Measurements from ENCODE around the gene SMAD3.

Gene SMAD3

DNA sequence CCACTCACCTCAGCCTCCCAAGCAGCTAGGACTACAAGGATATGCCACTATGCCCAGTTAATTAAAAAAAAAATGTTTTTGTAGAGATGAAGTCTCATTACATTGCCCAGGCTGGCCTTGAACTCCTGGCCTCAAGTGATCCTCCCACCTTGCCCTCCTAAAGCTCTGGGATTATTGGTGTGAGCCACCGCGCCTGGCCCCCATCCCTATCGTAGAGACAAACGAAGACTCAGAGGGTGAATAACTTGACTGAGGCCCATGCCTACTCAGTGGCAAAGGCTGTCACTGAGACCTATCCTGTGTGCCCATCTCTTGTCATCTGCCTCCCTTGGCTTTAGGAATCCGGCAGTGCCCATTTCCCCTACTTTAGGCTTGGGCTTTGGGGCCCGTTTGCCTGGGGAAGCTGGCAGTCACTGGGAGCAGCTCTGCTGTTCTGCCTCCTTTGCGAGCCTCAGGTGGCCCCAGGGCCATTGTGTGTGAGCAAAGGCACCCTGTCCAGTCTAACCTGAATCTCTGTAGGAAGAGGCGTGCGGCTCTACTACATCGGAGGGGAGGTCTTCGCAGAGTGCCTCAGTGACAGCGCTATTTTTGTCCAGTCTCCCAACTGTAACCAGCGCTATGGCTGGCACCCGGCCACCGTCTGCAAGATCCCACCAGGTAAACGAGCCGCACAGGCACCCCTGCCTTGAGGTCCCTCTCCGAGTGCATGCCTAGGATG, 119.0 kb downstream of the SMAD3 start:
- DNase-seq (ENCODE audit: low spot score) = no peak

DNA sequence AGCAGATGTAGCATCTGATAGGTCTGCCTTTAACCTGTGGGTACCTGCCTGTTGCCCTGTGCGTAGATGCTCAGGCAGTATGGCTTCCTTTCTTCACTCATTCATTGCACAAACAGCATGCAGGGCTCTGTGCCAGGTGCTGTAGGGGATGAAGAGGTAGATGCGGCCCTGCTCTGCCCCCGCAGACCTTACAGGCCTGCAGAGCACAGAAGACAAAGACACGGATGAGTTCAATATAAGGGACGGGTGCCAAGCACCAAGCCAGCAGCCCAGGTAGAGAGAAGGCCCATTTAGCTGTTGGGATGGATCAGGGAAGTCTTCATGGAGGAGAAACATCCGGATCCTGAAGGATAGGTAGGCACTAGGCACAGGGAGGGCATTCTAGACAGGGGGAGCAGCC, 119.6 kb downstream of the SMAD3 start:
- no peak for DNase-seq (ENCODE audit: low spot score)

DNA sequence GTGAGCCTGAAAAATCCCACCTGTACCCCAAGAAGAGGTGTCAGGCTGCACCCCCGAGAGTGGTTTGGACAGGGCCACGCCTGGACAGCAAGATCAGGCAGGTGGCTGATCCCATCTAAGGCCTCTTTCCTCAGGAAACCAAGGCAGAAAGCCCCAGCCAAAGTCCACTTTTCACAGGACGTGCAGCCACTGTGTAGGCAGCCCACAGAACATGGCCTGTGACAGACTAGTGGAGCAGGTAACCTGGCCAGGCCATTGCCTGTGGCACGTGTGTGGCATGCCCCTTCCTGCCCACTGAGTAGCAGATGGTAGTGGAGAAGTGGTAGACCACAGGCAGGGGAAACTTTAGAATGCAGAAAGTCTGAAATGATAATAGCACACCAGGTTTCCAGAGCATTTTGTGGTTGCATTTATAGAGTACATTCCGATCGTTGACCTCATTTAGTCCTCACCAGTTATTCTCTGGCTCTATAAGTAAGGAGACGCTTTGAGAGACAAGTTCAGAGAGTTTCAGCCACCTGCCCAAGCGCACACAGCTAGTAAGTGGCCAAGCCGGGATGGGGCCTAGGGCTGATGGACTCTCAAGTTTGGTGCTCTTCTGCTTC, 120.3 kb downstream of the SMAD3 start:
- no peak for DNase-seq (ENCODE audit: low spot score)

DNA sequence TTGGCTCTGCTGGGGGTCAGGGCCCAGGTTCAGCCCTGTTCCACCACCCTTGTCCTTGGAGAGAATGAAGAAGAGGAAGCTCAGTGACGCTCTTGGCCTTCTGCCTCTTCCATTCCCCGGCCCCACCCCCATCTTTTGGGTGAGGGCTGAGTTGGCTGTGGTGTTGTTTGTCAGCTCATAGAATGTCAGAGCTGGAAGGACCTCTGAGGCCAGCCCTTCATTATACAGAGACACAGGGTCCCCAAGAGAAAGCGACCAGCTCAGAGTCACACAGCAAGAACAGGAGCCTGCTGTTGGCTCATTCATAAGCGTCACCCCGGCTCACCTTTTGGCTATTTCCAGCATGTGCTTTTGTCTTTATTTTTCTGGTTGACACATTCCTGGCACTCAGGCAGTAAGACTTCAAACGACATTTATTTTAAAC, 120.8 kb downstream of the SMAD3 start:
- DNase-seq (ENCODE audit: low spot score) = no peak

DNA sequence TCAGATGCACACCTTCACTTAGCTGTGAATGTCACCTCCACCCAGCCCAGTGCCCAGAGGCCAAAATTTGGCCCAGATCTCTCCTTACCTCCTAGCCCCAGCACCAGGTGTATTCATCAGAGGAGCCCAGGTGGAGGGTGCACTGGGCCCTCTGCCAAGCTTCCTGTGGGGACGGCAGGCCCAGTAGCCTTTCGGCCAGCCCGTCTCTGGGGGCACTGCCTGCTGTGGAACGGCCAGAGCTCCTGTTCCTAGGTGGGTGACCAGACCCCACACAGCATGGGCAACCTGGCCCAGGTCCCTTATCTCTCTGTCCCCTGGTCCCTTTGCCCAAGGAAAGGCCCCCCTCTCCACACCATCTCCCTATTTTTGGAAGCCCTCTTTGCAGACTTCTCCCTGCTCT, 121.3 kb downstream of the SMAD3 start:
- DNase-seq (ENCODE audit: low spot score) = no peak

DNA sequence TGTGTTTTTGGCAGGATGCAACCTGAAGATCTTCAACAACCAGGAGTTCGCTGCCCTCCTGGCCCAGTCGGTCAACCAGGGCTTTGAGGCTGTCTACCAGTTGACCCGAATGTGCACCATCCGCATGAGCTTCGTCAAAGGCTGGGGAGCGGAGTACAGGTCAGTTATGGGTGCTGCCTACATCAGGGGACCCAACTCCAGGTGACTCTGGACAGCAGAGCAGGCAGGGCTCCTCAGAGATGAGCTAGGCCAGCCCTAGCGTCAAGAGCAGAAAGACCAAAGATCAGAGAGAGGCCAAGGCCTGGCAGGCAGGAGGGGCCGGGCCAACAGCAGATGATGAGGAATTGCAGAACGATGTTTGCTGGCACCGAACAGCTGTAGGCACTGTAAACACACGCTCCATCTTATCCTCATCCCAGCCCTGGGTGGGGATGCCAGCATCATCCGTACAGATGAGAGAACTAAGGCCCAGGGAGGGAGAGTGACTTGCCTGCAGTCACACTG, 122.0 kb downstream of the SMAD3 start:
- no peak for DNase-seq (ENCODE audit: low spot score)

DNA sequence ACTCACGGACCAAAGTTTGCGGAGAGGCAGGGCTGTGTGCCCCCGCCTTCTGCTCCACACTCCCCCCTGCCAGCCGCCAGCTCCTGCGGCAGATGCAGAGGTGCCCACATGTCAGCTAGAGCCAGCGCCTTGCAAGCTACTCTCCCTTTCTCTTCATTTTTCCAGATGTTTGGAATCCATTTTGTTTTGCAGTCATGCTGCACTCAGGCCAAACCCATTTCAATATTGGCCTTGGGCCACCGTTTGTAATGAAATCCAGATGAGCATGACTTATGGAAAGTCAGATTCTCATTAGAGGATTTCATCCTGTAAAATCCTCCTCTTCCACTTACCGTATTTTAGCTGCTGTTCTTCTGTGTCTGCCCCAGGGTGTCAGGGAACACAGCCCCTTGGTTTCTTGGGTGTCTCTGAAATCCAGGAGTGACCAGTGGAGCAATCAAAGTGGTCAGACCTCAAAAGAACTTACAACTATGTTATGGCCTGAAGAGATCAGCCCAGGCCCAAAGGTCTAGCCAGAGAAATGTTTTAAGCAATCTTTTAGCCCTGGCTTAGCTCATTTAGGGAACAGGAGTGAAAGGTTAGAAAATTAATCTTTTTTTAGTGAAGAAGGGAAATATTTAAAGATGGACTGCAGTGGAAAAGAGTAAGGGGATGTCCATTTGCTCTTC, 123.3 kb downstream of the SMAD3 start:
- DNase-seq (ENCODE audit: low spot score) = no peak

DNA sequence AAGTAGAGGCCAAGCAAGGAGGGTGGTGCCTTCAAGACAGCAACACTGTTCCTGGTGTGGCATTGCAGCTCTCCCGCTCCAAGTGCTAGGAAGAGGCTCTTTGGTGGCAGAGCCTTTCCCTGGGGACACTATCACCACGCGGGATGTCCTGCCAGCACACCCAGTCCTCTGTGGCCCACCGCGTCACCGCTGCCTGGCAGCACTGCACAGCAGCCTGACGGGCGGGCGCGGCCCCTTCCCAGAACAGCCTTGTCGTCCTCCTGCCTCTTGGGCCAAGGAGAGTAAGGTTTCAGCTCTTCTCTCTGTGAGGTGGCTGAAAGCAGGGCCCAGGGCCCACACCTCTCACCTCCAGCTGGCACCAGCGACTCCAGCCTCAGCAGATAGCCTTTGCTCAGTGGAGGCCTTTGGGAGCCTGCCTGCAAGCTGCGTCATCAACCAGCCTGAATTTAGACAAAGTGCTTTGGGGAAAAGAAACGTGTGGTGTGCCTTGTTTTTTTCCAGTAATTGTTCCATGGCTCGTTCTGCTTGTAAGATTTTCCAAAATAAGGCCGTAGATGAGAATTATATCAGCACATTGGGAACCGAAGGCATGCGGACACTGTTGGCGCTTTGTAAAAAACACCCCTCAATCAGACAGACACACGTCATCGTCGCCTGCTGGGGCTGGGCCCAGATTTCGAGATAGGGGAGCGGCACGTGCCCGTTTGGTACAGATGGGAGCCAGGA, 124.1 kb downstream of the SMAD3 start:
- DNase-seq (ENCODE audit: low spot score) = no peak

DNA sequence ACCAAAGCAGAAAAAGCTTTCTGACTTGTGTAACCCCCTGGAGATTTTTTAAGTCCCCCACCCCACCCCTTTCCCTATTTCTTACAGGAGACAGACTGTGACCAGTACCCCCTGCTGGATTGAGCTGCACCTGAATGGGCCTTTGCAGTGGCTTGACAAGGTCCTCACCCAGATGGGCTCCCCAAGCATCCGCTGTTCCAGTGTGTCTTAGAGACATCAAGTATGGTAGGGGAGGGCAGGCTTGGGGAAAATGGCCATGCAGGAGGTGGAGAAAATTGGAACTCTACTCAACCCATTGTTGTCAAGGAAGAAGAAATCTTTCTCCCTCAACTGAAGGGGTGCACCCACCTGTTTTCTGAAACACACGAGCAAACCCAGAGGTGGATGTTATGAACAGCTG, 124.9 kb downstream of the SMAD3 start:
- no peak for DNase-seq (ENCODE audit: low spot score)

DNA sequence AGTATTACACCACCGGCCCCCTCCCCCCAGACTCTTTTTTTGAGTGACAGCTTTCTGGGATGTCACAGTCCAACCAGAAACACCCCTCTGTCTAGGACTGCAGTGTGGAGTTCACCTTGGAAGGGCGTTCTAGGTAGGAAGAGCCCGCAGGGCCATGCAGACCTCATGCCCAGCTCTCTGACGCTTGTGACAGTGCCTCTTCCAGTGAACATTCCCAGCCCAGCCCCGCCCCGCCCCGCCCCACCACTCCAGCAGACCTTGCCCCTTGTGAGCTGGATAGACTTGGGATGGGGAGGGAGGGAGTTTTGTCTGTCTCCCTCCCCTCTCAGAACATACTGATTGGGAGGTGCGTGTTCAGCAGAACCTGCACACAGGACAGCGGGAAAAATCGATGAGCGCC, 125.4 kb downstream of the SMAD3 start:
- DNase-seq (ENCODE audit: low spot score) = no peak

DNA sequence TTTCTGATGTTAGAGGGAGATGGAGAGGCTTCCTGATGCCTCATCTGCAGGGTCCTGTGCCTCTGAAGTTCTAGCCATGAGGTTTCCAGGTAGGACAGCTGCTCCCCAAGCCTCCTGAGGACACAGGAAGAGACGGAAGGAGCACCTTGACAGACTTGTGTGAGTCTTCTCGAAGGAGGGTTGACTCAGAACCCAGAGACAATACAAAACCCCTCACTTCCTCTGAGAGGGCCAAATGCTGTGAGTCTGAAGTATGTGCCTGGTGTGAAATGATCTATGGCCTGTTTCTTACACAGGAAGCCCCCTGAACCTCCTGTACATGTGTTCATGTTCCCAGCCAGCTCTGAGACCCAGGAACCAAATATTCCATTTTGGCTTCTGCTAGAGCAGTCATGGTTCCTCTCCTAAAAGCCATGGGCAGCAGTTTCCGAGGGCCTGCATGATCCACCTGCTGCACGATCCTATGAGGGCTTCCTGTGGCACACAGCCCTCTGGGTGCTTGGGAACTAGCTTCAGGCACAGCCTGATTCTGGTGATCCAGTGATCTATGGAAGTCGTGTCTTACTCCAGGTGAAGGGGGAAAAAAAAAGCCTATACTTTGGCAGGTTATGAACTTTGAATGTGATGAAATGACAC, 126.9 kb downstream of the SMAD3 start:
- DNase-seq (ENCODE audit: low spot score) = no peak

DNA sequence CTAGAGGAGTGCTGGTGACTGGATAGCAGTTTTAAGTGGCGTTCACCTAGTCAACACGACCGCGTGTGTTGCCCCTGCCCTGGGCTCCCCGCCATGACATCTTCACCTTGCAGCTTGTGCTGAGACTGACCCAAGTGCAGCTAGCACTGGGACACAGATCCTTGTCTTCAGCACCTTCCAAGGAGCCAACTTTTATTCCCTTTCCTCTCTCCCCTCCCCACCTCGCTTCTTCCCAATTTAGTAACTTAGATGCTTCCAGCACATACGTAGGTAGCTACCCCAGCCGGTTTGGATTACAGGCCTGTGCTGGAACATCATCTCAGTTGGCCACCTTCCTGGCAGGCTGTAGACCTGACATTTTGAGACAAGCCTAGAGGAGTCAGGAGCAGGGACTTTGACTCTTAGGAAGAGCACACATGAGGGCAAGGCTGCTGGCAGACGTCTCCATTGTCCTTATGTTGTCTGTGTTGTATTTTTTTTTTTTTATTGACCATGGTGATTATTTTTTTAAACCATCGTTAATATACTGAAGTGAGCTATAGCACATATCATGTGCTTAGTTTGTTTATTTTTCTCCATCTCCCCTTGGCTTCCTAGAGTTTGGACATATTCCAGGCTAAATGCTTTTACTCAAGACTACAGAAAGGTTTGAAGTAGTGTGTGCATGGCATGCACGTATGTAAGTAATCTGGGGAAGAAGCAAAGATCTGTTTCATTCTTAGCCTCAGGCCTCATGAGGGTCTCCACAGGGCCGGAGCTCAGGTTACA, 128.0 kb downstream of the SMAD3 start:
- DNase-seq (ENCODE audit: low spot score) = no peak

DNA sequence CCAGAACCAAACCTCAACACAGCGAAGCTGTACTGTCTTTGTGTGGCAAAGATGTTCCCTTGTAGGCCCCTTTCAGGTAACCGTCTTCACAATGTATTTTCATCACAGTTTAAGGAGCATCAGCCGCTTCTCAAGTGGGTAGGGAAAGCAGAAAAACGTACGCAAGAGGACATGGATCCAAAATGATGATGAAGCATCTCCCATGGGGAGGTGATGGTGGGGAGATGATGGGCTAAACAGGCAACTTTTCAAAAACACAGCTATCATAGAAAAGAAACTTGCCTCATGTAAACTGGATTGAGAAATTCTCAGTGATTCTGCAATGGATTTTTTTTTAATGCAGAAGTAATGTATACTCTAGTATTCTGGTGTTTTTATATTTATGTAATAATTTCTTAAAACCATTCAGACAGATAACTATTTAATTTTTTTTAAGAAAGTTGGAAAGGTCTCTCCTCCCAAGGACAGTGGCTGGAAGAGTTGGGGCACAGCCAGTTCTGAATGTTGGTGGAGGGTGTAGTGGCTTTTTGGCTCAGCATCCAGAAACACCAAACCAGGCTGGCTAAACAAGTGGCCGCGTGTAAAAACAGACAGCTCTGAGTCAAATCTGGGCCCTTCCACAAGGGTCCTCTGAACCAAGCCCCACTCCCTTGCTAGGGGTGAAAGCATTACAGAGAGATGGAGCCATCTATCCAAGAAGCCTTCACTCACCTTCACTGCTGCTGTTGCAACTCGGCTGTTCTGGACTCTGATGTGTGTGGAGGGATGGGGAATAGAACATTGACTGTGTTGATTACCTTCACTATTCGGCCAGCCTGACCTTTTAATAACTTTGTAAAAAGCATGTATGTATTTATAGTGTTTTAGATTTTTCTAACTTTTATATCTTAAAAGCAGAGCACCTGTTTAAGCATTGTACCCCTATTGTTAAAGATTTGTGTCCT, 129.0 kb downstream of the SMAD3 start:
- no peak for DNase-seq (ENCODE audit: low spot score)

DNA sequence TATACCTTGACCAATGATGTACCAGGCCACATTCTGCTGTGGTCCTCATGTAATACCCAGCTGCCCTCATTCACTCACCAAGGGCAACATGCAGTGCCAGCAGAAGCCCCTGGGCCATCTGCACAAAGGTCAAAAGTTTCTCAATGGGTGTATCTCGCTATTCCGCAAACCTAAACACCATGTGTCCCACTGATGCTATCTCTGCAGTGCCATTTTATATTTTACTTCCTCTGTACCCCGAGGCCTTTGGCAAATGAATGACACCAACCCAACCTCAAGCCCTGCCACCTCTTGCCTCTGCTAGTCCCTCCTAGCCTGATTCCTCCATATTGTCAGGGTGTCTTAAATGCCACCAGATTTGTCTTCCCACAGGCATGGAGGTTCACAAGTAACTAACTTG, 129.9 kb downstream of the SMAD3 start:
- no peak for DNase-seq (ENCODE audit: low spot score)

DNA sequence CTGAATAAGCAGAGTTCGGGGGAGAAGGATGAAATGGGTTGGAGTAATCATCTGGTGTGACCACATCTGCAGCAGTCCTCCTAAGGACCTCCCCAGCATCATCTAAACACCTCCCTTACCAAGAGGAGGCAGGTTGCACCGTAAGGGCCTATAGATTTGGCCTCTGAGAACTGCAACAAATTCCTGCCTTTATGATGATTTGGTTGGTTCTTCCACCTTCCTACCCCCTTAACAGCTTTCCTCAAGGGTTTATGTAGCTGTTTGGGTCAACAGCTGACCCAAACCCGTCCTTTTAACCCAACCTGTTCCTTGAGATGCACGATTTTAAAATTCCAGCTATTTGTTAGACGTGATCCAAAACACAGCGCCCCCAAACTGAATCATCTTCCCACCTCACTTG, 130.8 kb downstream of the SMAD3 start:
- no peak for DNase-seq (ENCODE audit: low spot score)

DNA sequence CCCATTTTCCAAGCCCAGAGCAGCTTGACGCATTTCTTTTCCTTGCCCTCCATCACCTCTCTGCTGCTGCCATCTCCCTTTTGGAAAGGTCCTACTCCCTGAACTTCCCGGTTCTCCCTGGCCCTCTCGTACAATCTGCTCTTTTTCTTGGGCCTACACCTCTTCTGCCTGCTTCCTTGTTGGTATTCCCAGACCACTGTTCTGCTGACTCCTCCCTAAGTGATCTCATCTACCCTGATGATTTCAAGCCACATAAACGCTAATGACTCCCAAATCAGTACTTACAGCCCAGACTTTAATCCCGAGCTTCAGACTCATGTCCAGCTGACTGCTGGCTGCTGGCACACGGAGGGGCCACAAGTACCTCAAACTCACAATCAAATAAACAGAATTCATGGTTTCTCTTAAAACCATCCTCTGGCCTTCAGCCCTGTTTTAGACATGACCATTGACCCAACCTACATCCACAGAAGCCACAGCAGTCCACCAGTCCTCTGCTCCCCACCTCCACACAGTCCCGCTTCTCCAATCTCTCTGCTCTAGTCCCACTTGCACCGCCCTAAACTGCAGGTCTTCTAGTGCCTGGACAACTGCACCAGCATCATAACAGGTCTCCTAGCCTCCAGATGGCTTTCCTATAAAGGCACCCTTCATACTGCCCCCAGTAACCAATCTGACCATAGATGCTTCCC, 131.4 kb downstream of the SMAD3 start:
- DNase-seq (ENCODE audit: low spot score) = peak; percentile 76

DNA sequence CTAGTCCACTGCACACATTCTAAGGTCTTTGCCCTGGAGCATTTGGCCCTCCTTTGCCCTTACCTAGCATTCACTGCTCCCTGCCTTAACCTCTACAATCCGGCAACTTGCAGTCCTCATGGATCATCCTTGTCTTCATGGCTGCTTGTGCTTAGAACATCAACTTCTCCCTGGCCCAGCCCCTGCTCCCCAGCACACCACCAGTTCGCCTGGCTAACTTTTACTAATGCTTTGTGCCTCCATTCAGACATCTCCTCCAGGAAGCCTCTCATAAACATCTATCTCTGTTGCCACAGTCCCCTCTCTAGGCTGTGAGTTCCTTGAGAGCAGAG, 131.9 kb downstream of the SMAD3 start:
- peak; percentile 26 for DNase-seq (ENCODE audit: low spot score)

DNA sequence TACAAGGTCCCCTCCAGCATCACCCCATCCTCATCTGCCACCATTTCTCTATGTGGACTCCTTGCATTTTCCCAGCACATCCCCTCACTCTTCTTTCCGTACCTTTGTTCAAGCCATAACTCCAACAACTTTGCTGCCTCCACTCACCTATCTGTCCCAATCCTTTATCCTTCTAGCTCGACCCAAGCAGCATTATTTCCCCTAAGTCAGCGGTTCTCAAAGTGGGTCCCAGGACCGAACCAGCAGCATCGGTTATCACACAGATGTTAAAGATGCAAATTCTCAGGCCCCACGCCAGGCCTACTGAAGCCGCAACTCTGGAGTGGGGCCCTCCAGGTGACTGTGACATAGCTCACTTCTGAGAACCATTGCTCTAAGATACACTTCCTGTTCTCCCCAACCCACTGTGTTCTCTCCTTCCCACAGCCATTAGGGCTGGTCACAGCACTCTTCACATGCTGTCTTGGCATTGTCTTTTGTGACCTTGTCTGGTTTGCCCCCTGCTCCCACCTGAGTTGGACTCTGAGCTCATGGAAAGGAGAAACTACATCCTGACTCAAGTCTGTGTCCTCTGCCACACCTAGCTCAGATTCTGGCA, 132.9 kb downstream of the SMAD3 start:
- no peak for DNase-seq (ENCODE audit: low spot score)

DNA sequence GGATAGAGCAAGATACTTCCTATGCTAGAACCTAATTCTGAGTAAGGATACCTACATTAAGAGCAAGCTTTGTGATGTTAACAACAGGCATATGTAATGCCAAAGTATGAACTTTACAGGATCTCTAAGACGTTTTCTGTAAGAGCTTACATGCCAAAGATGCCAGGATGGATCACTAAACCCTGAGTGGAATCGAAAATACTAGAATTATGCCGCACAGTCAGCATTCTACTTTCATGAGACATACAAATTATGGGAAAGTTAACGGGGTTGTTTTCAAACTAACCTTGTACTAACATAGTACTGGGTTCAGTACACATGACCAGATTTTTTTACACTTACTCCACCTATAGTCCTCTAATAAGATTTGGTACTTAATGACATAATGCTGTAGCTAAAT, 134.0 kb downstream of the SMAD3 start:
- DNase-seq (ENCODE audit: low spot score) = no peak
